SU-DHL-6 (cell line): Measurements from ENCODE around the gene LRP6.

ENCODE experiments used
- CTCF ChIP-seq: fragments of 200-600 bp; sonication (generic); IDR thresholded peaks from one replicate; pipeline ENCODE4 v1.5.1; 2017; ENCODE audit warnings: antibody characterized with exemption, mild to moderate bottlenecking, low read length, moderate library complexity; ENCODE audit not compliant: insufficient read depth, poor library complexity, severe bottlenecking
- EZH2phosphoT487 ChIP-seq: fragments of 200-600 bp; sonication (generic), shearing (Covaris generic); conservative IDR thresholded peaks from 2 replicates; pipeline ENCODE4 v1.6.1; 2018; ENCODE audit warnings: mild to moderate bottlenecking, antibody characterized with exemption, low read length, moderate library complexity, mixed read lengths

DNA sequence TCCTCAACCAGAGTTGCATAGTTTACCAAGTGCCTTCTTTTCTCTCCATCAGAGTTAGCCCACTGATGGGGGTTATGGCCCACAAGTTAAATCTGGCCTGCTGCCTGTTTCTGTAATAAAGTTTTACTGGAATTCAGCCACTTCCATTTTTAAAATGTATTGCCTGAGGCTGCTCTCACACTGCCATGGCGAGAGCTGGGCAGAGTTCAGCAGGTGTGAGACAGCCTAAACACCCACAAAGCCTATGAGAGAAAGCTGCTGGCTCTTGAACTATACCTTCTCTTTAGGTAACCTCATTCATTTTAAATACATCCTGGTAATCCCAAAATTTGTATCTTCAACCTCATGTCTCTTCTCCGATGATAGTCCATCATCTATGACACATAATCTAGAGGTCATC is 110.0 kb downstream of the LRP6 start:
- no peak for TF ChIP-seq CTCF
- no peak for TF ChIP-seq EZH2phosphoT487
